Mesothelial cell of epicardium (in vitro differentiated cells): Measurements from ENCODE around the gene CARHSP1. TPM values are rescaled to one million over a fixed set of nuclear protein-coding genes. Genes with fewer than 3 reads are reported as not detected.

Source experiments
- DNase-seq, 2 experiments: peaks; one replicate each; pipeline ENCODE4 v3.0.0; 2021; ENCODE audit warnings: low spot score in 2 of 2; ENCODE audit not compliant: unreplicated experiment in 2 of 2
- H3K27ac Mint-ChIP-seq: 2 replicates; pipeline ENCODE4 v1.8.0; 2021; ENCODE audit warnings: mixed read lengths
- H3K27me3 Mint-ChIP-seq: 2 replicates; pipeline ENCODE4 v1.8.0; 2021; ENCODE audit warnings: low read depth, mixed read lengths
- H3K36me3 Mint-ChIP-seq: 2 replicates; pipeline ENCODE4 v1.8.0; 2021; ENCODE audit warnings: mixed read lengths
- H3K4me1 Mint-ChIP-seq: 2 replicates; pipeline ENCODE4 v1.8.0; 2021; ENCODE audit warnings: mixed read lengths
- H3K4me3 Mint-ChIP-seq: 2 replicates; pipeline ENCODE4 v1.8.0; 2021; ENCODE audit warnings: mild to moderate bottlenecking, moderate library complexity, mixed read lengths
- H3K9me3 Mint-ChIP-seq: 2 replicates; pipeline ENCODE4 v1.8.0; 2021; ENCODE audit warnings: mixed read lengths
- CTCF ChIP-seq: fragments of 200-600 bp; sonication (generic); IDR thresholded peaks from one replicate; pipeline ENCODE4 v1.5.0; 2021; ENCODE audit warnings: antibody characterized with exemption; ENCODE audit not compliant: unreplicated experiment
- total RNA-seq: library from RNA; stranded (reverse); gene quantifications from 3 replicates; pipeline ENCODE4 v1.2.1, GENCODE V29; 2021

The CARHSP1 gene
- total RNA-seq, 1 donor from 2014 or later, result 80.3 TPM

- Mint-ChIP-seq H3K36me3 (peaks cover 29% of the 10 kb centered on the region), H3K4me3 (no peak overlapping the region), H3K27me3 (no peaks in the 10 kb centered on the region), H3K4me1 (no peaks in the 10 kb centered on the region), H3K27ac (no peak overlapping the region), H3K9me3 (no peaks in the 10 kb centered on the region)
- no peak for TF ChIP-seq CTCF
- no peak for DNase-seq
Measured at GRCh38 chr16:8831450-8831849, 37.4 kb downstream of the CARHSP1 start.

DNA sequence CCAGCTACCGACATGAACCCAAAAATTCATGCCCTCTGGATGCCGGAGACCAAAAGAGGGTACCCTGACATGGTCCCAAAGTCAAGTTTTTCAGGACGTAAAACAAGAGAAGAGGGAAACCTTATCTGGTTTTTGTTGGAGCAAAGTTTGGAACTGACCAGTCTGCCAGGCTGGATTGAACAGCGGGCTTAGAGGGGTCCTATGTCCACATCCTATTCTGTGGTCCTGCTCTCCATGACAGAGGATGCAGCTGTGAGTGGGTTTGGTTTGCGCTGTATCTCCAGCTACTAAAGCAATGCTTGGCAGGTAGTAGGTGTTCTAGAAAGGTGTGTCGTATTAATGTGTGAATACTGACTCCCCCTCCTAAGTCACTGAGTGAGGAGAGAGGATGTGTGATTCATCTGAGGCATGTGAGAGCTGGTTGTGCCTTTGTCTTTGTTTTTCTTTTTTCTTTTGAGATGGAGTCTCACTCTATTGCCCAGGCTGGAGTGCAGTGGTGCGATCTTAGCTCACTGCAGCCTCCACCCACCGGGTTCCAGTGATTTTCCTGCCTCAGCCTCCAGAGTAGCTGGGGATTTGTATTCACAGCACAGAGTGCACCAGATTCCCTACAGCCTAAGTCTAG lies 40.2 kb downstream of the CARHSP1 start:
- H3K36me3 Mint-ChIP-seq, result peaks cover 41% of the 10 kb centered on the region
- H3K27ac Mint-ChIP-seq, result no peak overlapping the region
- H3K4me3 Mint-ChIP-seq, result no peak overlapping the region
- H3K4me1 Mint-ChIP-seq, result no peaks in the 10 kb centered on the region
- no peak for DNase-seq
- no peak for TF ChIP-seq CTCF
- no peaks in the 10 kb centered on the region for H3K27me3 Mint-ChIP-seq
- H3K9me3 Mint-ChIP-seq, result no peaks in the 10 kb centered on the region

DNA sequence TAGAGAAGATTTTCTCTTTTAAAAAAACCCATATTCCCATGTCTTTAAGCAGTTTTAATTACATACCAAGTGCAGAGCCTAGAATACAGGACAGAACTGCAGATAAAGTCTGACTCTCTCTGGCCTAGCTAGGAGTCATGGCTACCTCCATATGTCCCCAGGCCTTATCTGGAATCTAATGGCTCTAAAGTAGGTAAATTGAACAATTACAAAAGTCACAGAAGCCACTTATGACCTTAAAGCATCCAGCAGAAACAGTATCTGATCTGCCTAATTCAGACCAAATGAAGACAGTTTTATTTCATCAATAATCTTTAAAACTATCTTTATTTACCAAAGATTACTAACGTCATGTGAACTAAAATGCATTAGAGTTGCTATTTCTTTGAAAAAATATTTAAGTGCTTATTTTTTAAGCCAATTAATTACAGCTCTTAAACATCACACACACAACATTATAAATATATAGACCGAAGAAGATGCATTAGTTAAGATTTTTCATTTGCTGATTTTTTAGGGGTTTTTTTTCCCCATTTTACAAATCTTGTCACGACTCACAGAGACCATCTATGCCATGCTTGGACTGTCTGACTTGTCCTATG lies 42.4 kb downstream of the CARHSP1 start:
- H3K36me3 Mint-ChIP-seq, result peaks cover 51% of the 10 kb centered on the region
- no peaks in the 10 kb centered on the region for H3K9me3 Mint-ChIP-seq
- no peak overlapping the region for H3K4me3 Mint-ChIP-seq
- no peaks in the 10 kb centered on the region for H3K4me1 Mint-ChIP-seq
- H3K27ac Mint-ChIP-seq, result no peak overlapping the region
- no peak for TF ChIP-seq CTCF
- no peak for DNase-seq
- H3K27me3 Mint-ChIP-seq, result no peaks in the 10 kb centered on the region

- Mint-ChIP-seq H3K27me3 (no peaks in the 10 kb centered on the region), H3K9me3 (no peaks in the 10 kb centered on the region), H3K4me1 (no peaks in the 10 kb centered on the region), H3K27ac (no peak overlapping the region), H3K4me3 (no peak overlapping the region), H3K36me3 (peaks cover 48% of the 10 kb centered on the region)
- DNase-seq, result no peak
- no peak for TF ChIP-seq CTCF
Measured at GRCh38 chr16:8822403-8822802, 46.4 kb downstream of the CARHSP1 start.

DNA sequence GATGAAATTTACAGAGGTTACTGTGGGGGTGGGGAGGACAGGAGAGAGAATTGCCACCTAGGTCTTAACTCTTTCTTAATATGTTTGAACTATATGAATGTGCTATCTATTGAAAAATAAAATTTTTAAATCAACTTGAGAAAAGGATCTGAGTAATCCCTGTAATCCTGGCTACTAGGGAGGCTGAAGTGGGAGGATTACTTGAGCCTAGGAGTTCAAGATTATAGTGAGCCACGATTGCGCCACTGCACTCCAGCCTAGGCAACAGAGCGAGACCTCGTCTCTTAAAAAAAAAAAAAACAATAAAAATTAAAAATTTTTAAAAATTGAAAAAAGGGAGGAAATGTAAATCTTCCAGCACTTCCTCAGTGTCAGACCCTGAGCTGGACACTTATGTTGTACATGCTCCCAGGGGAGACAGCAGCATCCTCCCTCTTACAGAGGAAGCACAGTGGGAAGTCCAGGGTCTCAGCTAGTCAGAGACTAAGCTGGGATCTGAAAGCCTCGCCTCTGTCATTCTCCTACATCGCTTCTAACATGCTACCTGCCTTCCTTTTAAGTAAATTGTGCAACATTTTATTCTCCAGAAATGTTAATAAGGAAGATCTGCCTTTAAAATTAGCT lies 49.3 kb downstream of the CARHSP1 start:
- TF ChIP-seq CTCF, result no peak
- no peak for DNase-seq
- no peak overlapping the region for H3K4me3 Mint-ChIP-seq
- no peak overlapping the region for H3K27ac Mint-ChIP-seq
- no peaks in the 10 kb centered on the region for H3K4me1 Mint-ChIP-seq
- H3K36me3 Mint-ChIP-seq, result peaks cover 58% of the 10 kb centered on the region
- H3K9me3 Mint-ChIP-seq, result no peaks in the 10 kb centered on the region
- no peaks in the 10 kb centered on the region for H3K27me3 Mint-ChIP-seq
